Measurements from ENCODE around the gene RBM19.

- TF ChIP-seq CTCF (IDR thresholded peaks at IDR 0.05; ENCODE audit: insufficient read depth, low read length) (no peak), POLR2AphosphoS5 (IDR thresholded peaks at IDR 0.05; ENCODE audit: low read depth) (no peak), GABPA (IDR thresholded peaks at IDR 0.05; ENCODE audit: low read depth) (no peak), SPI1 (IDR thresholded peaks at IDR 0.05; ENCODE audit: borderline replicate concordance, low read depth) (no peak)
- TF ChIP-seq, protein P1, sequence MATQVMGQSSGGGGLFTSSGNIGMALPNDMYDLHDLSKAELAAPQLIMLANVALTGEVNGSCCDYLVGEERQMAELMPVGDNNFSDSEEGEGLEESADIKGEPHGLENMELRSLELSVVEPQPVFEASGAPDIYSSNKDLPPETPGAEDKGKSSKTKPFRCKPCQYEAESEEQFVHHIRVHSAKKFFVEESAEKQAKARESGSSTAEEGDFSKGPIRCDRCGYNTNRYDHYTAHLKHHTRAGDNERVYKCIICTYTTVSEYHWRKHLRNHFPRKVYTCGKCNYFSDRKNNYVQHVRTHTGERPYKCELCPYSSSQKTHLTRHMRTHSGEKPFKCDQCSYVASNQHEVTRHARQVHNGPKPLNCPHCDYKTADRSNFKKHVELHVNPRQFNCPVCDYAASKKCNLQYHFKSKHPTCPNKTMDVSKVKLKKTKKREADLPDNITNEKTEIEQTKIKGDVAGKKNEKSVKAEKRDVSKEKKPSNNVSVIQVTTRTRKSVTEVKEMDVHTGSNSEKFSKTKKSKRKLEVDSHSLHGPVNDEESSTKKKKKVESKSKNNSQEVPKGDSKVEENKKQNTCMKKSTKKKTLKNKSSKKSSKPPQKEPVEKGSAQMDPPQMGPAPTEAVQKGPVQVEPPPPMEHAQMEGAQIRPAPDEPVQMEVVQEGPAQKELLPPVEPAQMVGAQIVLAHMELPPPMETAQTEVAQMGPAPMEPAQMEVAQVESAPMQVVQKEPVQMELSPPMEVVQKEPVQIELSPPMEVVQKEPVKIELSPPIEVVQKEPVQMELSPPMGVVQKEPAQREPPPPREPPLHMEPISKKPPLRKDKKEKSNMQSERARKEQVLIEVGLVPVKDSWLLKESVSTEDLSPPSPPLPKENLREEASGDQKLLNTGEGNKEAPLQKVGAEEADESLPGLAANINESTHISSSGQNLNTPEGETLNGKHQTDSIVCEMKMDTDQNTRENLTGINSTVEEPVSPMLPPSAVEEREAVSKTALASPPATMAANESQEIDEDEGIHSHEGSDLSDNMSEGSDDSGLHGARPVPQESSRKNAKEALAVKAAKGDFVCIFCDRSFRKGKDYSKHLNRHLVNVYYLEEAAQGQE (IDR thresholded peaks at IDR 0.05; ENCODE audit: insufficient replicate concordance, low read depth): no peak
Observed at GRCh38 chr12:113816866-113817265, 149.3 kb downstream of the RBM19 start.

Measured in HL-60 (cell line).